Activated CD8-positive, alpha-beta memory T cell treated with anti-CD3 and anti-CD28 coated beads for 36 hours (primary cell): ENCODE results near the gene SCN8A. TPM values are rescaled to one million over a fixed set of nuclear protein-coding genes. Genes with fewer than 3 reads are reported as not detected.

Experiments used
- CTCF ChIA-PET: fragments of 350-600 bp; sonication (Branson Sonifier 250); formaldehyde crosslinking; loops from one replicate; lab custom pipeline; 2021; ENCODE audit warnings: antibody characterized with exemption; lab: Charles Lee
- POLR2A ChIA-PET: fragments of 350-600 bp; sonication (Branson Sonifier 250); formaldehyde crosslinking; loops from one replicate; lab custom pipeline; 2021; ENCODE audit warnings: antibody characterized with exemption; lab: Charles Lee
- total RNA-seq, 2 experiments: library from RNA; stranded (reverse); gene quantifications; one replicate each; pipeline ENCODE4 v1.2.3, GENCODE V29; 2021

The SCN8A gene
- total RNA-seq, 2 experiments from 2014 or later, result 1.1 to 1.3 TPM

DNA sequence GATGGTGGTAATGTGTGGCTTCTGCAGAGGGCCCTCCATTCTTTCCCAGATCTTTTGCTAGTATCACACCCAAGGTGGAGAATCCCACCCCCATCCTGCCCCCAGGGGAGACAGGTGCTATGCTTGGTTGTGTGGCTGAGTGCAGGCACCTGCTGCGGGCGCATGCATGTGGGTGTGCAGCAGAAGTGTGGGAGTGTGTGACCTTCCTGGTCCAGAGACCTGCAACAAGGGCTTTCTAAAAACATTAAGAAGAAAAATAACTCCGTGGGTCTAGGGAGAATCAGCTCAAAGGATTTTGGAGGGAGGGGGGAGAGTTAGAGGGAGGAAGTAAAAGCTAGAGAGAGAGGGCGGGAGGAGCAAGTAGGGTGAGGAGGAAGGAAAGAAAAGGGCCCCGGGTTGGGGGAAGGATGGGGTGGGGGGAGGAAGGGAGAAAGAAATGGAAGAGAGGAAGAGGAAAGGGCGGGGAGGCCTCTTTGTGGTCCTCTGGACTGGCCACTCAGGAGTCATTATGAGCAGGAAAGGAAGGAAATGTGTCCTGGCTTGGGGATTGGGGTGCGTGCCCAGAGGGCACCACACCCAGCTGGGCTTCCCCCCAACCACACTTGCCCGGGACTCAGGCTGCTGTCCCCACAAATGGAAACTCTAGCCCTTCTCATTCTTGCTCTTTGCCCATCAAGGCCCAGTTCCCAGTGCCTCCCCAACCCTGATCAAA lies 260.5 kb downstream of the SCN8A start:
- ChIA-PET CTCF (interaction anchor here (0.7 to 1.2 kb wide), 2 partner anchors 12 to 18 kb away, joined by 3 to 11 read pairs; no protein-coding TSS in a partner anchor), POLR2A (no interaction called here)

DNA sequence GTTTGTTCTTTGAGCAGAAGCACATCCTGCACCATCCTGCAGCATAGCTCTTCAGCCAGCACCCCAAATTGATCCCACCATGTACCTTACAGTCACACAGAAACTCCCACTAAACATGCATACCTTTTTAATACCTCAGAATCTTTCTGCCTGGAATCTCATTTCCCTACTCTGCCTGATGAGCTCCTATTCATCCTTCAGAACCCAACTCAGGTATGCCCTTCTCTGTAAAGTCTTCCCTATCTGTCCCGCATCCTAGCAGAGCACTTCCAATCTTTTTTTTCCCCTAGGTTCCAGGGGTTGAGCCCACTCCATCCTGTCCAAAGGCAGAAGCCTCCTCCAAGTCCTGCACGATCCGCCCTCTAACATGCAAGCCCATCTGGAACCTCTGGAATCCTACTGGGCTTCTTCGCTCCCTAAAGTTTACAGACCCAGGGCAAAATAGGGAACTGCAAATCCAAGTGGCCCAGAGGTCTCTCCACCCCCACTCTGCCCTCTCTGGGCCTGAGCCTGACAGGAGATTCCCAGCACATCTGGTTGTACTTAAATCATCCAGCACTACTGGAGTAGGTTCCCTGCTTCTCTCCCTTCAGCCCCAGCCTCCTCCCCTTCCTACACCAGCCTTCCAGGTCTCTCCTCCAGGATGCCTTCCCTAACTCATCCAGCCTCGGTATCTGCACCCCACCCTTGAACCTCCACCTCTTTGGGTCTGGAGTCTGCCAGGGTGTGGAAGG lies 261.5 kb downstream of the SCN8A start:
- ChIA-PET POLR2A (no interaction called here), CTCF (interaction anchor here (1.2 kb wide), 1 partner anchor 11 kb away, joined by 3 read pairs; no protein-coding TSS in a partner anchor)

- ChIA-PET POLR2A (no interaction called here), CTCF (no interaction called here)
Observed at GRCh38 chr12:51855586-51856428, 264.8 kb downstream of the SCN8A start.

GRCh38 chr12:51860986-51861385 lies 270.0 kb downstream of the SCN8A start:
- ChIA-PET CTCF (no interaction called here), POLR2A (no interaction called here)

Other genes starting within 250 kb of the SCN8A start
- not detected for gene CELA1, start 244.6 kb upstream of the SCN8A start, total RNA-seq
- gene GALNT6, start 199.8 kb upstream of the SCN8A start, total RNA-seq, result 10 to 100 TPM; 21.5 to 23.1 TPM
- 1 to 10 TPM; 2.8 to 3.7 TPM for gene SLC4A8, start 166.4 kb upstream of the SCN8A start, total RNA-seq